Non-pigmented ciliary epithelial cell (primary cell): ENCODE measurements around the gene CDC45.
"Not testable (repeated sequence)": the region's sequence is repeated elsewhere in the genome, so short reads cannot be mapped to it uniquely, and the experiment has no call there.

Experiments used
- DNase-seq: peaks from one replicate; pipeline ENCODE4 v3.0.0-alpha.2; 2010; ENCODE audit warnings: low read depth

CDC45 gene

DNA sequence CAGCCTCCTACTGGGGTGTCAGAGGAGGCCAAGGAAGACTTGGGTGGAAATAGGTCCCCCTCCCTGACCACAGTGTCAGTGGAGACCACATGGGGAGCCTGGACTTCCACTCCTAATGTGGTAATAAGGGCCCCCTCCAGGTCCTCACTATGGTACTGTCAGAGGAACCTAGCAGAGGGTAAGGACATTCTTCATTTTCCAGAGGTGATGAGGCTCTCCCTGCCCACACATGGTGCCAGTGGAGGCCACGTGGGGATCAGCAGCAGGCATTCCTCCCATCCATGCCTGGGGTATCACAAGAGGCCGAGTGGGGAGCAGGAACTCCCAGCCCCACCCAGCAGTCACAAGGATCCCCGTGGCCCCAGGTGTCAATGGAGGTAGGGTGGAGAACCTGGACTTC, 51.0 kb downstream of the CDC45 start:
- DNase-seq: no peak

DNA sequence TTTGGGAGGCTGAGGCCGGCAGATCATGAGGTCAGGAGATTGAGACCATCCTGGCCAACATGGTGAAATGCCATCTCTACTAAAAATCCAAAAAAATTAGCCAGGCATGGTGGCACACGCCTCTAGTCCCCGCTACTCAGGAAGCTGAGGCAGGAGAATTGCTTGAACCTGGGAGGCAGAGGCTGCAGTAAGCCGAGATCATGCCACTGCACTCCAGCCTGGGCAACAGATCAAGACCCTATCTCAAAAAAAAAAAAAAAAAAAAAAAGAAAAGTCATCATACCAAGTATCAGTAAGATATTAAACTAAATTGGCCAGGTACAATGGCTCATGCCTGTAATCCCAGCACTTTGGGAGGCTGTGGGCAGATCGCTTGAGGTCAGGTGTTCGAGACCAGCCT, 51.6 kb downstream of the CDC45 start:
- DNase-seq: not testable (repeated sequence)

DNA sequence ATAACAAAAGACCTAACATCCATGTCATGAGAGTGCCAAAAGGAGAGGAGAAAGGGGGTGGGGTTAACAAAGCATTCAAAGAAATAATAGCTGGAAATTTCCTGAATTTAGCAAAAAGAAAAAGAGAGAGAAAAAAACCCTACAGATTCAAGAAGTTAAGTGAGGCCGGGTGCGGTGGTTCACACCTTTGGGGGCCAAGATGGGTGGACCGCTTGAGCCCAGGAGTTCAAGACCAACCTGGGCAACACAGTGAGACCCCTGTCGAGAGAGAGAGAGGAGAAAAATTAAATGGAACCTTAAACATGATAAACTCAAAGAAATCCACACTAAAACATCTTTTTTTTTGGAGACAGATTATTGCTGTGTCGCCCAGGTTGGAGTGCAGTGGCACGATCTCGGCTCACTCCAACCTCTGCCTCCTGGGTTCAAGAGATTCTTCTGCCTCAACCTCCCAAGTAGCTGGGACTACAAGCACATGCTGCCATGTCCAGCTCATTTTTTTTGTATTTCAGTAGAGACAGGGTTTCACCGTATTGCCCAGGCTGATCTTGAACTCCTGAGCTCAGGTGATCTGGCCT, 53.4 kb downstream of the CDC45 start:
- no peak for DNase-seq

DNA sequence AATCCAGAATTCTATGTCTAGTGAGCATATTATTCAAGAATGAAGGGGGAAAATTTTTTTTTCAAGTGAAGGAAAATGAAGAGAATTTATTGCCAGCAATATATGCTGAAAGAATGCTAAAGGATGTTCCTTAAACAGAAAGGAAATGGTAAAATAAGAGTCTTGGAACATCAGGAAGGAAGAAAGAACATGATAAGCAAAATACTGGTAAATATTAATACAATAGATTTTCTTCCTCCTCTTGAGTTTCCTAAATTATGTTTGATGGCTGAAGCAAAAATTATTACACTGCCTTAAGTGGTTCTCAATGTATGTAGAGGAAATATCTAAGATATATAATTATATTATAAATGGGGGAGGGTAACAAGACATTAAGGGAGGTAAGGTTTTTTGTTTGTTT, 54.1 kb downstream of the CDC45 start:
- DNase-seq: no peak

DNA sequence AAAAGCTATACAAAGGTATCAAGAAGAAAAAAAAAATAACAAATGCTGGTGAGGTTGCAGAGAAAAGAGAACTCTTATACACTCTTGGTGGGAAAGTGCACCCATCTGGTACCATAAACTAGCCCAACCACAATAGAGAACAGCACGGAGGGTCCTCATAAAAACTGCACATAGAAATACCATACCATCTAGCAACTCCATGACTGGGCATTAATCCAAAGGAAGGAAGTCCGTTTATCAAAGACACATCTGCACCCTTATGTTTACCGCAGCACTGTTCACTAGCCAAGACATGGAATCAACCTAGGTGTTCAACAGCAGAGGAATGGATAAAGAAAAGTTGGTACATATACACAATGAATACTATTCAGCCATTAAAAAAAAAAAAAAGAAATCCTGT, 55.3 kb downstream of the CDC45 start:
- no peak for DNase-seq

DNA sequence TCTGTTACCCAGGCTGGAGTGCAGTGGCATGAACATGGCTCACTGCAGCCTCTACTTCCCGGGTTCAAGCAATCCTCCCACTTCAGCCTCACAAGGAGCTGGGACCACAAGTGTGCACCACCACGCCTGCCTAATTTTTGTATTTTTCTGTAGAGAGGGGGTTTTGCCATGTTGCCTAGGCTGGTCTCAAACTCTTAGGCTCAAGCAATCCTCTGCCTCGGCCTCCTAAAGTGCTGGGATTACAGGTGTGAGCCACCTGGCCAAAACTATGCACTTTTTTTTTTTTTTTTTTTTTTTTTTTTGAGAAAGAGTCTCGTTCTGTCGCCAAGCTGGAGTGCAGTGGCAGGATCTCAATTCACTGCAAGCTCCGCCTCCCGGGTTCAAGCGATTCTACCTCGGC, 56.8 kb downstream of the CDC45 start:
- no peak for DNase-seq

DNA sequence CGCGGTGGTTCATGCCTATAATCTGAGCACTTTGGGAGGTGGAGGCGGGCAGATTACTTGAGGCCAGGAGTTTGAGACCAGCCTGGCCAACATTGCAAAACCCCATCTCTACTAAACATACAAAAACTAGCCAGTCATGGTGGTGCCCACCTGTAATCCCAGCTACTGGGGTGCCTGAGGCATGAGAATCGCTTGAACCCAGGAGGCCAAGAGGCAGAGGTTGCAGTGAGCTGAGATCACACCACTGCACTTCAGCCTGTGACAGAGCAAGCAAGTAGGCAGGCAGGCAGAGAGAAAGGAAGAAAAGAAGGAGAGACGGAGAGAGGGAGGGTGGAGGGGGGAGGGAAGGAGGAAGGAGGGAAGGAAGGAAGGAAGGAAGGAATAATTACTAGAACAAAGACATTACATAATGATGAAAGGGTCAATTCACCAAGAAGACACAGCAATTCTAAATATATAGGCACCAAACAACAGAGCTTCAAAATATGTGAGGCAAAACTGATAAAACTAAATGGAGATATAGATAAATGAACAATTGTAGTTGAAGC, 58.3 kb downstream of the CDC45 start:
- DNase-seq: no peak

DNA sequence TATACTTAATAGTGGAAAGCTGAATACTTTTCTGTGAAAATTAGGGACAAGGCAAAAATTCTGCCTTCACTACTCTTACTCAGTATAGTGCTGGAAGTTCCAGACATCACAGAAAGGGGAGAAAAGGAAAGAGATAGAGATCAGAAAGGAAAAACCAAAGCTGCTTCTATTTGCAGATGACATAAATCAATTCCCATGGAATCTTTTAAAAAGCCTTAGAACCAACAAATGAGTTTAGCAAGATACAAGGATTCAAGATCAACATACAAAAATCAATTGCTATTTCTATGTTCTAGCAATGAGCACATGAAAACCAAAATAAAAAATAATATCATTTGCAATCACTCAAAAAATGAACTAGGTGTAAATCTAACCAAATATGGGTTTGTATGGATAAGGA, 60.7 kb downstream of the CDC45 start:
- no peak for DNase-seq

DNA sequence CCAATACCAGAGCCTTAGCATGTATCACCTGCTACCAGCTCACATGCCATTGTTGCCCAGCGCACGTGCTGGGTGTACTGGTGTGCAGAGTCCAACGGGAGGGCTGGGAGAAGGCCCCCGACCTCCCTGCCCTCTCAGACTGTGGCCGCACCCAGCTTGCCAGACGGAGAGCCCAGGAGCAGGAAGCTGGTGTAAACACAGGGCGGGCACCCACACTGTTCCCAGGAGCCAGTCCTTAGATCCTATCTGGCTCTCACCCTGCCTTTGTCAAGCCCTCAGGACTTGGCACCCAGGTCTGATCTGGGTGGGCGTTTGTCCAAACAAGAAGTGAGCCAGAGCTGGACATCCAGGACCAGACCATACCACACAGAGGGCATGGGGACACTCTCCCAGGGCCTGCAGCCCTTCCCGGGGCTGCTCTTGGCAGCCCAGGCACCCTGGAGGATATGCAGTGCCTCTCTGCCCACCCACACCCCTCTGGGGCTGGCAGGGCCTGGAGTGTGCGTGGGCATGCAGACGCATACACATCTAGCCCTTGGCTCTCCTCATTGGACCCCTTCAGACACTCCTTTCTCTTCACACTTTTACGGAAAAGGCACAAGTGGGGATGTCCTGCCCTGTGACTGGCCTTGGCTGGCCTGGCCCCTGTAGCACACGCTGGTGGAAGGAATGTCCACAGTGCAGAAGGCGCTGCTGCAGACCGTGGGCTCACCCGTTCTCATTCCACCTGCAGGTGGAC, 64.4 kb downstream of the CDC45 start:
- DNase-seq: no peak

DNA sequence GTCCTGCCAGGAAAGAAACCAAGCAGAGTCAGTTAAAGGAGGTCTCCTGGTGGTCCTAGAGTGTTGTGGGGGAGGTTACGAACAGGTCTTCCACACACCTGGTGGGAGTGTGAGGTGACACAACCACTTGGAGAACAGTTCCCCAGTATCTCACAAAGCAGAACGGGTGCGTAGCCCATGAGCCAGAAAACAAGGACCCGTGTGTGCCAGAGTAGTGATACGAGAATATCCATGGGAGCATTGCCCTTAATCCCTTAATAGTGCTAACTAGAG, 66.2 kb downstream of the CDC45 start:
- DNase-seq: no peak

DNA sequence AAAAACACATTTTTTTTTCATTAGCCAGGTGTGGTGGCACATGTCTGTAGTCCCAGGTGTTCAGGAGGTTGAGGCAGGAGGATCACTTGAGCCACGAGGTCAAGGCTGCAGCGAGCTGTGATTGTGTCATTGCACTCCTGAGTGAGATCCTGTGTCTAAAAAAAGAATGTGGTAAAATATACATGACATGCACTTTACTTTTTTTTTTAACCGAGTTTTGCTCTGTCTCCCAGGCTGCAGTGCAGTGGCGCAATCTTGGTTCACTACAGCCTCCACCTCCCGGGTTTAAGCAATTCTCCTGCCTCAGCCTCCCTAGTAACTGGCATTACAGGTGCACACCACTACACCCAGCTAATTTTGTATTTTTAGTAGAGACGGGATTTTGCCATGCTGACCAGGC, 67.0 kb downstream of the CDC45 start:
- no peak for DNase-seq

DNA sequence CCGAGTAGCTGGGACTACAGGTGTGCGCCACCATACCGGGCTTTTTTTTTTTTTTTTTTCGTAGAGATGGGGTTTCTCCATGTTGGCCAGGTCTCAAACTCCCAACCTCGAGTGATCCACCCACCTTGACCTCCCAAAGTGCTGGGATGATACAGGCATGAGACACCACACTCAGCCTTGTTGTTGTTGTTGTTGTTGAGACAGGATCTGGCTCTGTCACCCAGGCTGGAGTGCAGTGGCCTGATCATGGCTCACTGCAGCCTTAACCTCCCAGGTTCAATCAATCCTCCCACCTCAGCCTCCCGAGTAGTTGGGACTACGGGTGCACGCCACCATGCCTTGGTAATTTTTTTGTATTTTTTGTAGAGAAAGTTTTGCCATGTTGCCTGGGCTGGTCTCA, 67.9 kb downstream of the CDC45 start:
- DNase-seq: no peak

DNA sequence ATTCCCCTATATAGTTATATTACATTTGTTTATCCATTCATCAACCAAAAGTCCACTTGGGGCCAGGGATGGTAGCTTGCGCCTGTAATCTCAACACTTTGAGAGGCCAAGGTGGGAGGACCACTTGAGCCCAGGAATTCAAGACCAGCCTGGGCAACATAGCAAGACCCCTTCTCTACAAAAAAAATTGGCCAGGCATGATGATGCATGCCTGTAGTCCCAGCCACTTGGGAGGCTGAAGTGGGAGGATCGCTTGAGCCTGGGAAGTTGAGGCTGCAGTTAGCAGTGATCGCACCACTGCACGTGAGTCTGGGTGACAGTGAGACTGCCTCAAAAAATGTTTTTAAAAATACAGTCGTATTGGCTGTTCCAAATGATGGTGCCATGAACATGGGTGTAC, 68.7 kb downstream of the CDC45 start:
- not testable (repeated sequence) for DNase-seq

DNA sequence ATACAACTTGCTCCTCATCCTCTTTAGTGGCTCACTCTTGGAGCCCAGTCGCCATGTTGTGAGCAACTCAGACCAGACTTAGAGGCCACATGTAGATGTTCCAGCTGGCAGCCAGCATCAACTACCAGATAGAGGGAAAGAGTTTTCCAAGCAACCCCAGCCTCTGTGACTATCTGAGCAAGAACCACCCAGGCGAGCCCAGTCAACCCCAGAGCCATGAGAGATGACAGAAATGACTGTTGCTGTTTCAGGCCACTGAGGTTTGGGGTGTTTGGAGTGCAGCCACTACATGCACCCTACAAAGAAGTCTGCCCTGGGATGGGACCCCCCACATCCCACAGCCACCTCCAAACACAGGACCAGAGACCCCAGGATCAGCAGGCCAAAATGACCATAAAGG, 69.2 kb downstream of the CDC45 start:
- DNase-seq: no peak

DNA sequence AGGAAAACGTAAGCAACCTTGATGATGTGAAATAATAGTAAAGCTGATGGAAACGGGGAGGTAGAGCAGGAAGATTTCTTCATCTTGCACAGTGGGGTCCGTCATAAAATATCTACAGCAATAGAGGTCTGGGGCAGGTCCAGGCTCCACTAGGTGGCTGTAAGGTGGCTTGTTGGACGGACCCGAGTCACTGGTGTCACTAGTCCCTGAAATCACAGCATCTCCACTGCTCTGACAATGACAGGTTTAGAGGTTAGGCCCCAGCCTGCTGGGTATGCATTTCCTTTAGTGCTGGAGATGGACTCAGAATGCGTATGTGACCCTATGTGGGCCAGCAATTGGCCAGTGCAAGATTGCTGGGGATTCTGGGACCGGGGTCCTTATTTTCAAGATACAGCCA, 69.7 kb downstream of the CDC45 start:
- no peak for DNase-seq

DNA sequence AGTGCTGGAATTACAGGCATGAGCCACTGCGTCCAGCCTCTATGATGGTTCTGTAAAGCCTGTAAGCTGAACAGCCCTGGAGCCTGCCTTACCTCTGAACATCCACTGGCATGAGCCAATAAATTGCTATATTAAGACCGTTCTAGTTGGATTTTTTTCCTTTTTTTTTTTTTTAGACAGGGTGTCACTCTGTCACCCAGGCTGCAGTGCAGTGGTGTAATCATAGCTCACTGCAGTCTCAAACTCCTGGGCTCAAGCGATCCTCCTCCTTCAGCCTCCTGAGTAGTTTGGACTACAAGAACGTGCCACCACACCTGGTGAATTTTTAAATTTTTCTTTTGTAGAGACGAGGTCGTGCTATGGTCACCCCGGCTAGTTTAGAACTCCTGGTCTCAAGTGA, 70.7 kb downstream of the CDC45 start:
- no peak for DNase-seq

DNA sequence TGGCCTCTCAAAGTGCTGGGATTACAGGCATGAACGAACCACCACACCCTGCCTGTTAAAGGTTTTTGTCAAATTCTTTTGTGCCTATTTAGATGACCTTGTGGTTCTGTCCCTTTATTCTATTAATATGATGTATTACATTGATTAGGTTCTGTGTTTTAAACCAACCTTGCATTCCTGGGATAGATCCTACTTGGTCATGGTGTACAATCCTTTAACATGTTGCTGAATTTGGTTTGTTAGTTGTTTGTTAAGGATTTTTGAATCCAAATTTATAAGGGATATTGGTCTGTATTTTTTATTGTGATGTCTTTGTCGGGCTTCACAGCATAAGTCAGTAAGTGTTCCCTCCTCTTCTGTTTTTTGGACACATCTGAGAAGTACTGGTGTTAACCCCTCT, 73.5 kb downstream of the CDC45 start:
- DNase-seq: no peak

DNA sequence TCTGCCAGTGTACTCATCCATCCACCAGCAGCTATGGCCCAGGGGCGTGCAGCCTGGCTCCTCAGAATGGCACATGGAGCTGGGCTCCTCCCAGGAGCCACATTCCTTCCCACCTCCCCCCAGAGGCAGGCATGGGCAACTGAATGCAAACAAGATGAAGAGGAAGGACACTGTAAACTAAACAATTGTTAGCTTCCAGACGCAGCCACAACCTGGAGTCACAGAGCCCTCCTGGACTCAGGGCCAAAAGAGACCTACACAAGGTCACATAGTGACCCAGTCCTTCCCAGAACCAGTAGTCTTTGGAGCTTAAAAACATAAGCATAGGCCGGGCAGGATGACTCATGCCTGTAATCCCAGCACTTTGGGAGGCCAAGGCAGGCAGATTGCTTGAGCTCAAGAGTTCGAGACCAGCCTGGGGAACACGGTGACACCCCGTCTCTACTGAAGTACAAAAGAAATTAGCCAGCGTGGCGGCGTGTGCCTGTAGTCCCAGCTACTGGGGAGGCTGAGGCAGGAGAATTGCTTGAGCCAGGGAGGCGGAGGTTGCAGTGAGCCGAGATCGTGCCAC, 75.2 kb downstream of the CDC45 start:
- no peak for DNase-seq

DNA sequence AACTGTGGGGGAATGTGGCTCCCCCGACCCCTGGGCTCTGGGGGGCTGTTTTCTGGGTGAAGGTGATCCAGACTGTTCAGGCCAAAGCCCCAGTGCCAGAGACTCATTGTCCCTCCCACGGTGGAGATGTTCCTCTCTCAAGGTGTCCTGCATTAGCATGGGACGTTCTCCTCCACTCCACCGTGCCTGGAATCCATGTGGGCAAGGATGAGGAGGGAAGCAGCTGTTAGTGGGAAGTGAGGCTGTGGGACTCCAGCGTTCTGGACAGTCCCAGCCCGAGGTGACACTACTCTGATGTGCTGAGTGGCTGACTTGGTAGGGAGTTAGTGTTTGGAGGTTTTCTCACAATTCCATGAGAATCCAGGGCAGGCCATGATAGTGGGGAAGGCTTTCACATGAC, 75.9 kb downstream of the CDC45 start:
- no peak for DNase-seq

DNA sequence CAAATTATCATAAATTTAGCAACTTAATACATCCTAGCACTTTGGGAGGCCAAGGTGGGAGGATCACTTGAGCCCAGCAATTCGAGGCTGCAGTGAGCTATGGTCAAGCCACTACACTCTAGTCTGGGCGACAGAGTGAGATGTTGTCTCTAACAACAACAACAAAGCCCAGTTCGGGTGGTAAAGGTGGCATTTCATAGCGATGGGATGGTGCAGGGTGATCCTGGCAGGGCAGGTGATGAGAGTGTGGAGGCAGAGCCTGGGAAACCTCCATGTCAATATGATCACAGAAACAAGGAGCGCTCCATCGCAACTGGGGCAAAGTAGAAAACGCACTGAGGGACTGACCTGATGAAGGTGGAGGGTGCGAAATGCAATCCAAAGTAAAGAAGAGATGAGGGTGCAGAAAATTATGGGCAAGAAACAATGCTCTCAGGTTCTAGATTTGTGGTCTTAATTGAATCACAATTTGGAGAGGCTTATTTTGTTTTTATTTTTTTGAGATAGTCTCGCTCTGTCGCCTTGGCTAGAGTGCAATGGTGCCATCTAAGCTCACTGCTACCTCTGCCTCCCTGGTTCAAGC, 77.3 kb downstream of the CDC45 start:
- no peak for DNase-seq

DNA sequence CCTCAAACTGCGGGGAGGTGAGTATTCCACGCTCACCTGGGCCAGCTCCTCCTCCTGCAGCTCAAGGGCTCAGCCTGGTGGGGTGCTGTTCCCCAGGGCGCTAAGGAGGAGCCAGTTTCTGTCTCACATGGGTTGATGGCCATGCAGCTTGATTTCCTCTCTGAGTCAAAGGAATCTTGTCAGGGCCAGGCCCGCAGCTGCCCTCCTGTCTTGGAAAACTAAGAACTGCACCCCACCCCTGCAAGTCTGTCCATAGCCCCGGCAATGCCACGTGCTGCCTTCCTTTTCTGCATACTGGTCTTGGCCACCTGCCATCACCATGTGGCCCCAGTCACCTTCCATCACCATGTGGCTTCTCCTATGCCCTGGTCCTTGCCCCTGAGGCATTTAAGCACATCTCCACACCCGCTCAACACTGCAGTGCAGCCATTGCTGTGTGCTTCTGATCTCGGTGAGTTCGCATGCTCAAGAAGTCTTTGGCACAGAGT, 79.6 kb downstream of the CDC45 start:
- no peak for DNase-seq

DNA sequence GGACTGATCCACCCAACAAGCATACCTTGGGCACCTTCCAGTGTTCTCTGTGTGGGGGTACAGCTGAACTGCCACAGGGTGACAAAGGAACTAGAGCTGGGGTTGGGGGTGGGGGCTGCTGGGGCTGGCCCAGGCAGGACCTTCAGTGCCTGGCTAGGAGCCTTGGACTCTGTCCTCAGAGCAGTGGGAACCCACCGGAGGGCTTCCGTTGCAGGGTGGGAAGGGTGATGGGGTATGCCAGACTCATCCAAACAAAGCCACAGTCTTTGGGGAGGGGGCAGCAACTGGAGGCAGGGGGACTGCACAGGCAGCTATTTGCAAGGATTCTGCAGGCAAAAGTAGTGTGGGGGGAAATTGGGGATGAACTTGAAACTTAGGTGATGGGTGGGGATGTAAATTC, 80.2 kb downstream of the CDC45 start:
- DNase-seq: no peak
